Keratinocyte (primary cell): ENCODE data around the gene GREM2. TPM values are rescaled to one million over a fixed set of nuclear protein-coding genes. Genes with fewer than 3 reads are reported as not detected.

Experiments
- DNase-seq: peaks from one replicate; pipeline ENCODE4 v3.0.0-alpha.2; 2011; ENCODE audit warnings: low read depth, missing footprints, low spot score
- FAIRE-seq: peaks from 2 replicates; lab custom pipeline; 2011; peaks lifted over from hg19 to GRCh38; lab: Jason Lieb, UNC
- H2AFZ ChIP-seq: 2 replicates; pipeline ENCODE4 v1.6.0; 2012; ENCODE audit warnings: low read length, control low read depth, inconsistent platforms; ENCODE audit not compliant: control insufficient read depth
- H3K27ac ChIP-seq: 2 replicates; pipeline ENCODE4 v1.5.1; 2011; ENCODE audit warnings: low read length; ENCODE audit not compliant: control insufficient read depth, insufficient read depth
- H3K27me3 ChIP-seq: 3 replicates; pipeline ENCODE4 v1.6.0; 2011; ENCODE audit warnings: low read length; ENCODE audit not compliant: control insufficient read depth, insufficient read depth; ENCODE audit errors: extremely low read depth
- H3K36me3 ChIP-seq, 2 experiments: 2 replicates in 1 of 2; 3 replicates in 1 of 2; pipeline ENCODE4 v1.5.1; 2011; ENCODE audit warnings: low read length in 2 of 2, mild to moderate bottlenecking in 1 of 2; ENCODE audit not compliant: control insufficient read depth in 2 of 2, insufficient read depth in 2 of 2; ENCODE audit errors: extremely low read depth in 1 of 2
- H3K4me1 ChIP-seq: 3 replicates; pipeline ENCODE4 v1.5.1; 2011; ENCODE audit warnings: low read length; ENCODE audit not compliant: control insufficient read depth, insufficient read depth; ENCODE audit errors: extremely low read depth
- H3K4me2 ChIP-seq: 3 replicates; pipeline ENCODE4 v1.6.0; 2011; ENCODE audit warnings: low read depth, low read length; ENCODE audit not compliant: control insufficient read depth, insufficient read depth; ENCODE audit errors: extremely low read depth
- H3K4me3 ChIP-seq, 3 experiments: fragments of 200-600 bp in 1 of 3; sonication (generic) in 1 of 3; 2 replicates in 2 of 3; 3 replicates in 1 of 3; pipeline ENCODE4 v1.5.1; 2011 to 2016; ENCODE audit warnings: low read length in 3 of 3, mild to moderate bottlenecking in 3 of 3, control low read depth in 2 of 3, inconsistent platforms in 1 of 3, low read depth in 1 of 3, mixed read lengths in 1 of 3, mixed run types in 1 of 3, moderate library complexity in 1 of 3; ENCODE audit not compliant: control insufficient read depth in 2 of 3, insufficient read depth in 2 of 3; ENCODE audit errors: extremely low read depth in 1 of 3
- H3K79me2 ChIP-seq: 2 replicates; pipeline ENCODE4 v1.6.0; 2012; ENCODE audit warnings: low read length; ENCODE audit not compliant: control insufficient read depth, insufficient read depth
- H3K9ac ChIP-seq: 3 replicates; pipeline ENCODE4 v1.6.0; 2011; ENCODE audit warnings: low read length; ENCODE audit not compliant: control insufficient read depth, insufficient read depth; ENCODE audit errors: extremely low read depth
- H3K9me1 ChIP-seq: 3 replicates; pipeline ENCODE4 v1.6.0; 2011; ENCODE audit warnings: low read length; ENCODE audit not compliant: control insufficient read depth, insufficient read depth; ENCODE audit errors: extremely low read depth
- H3K9me3 ChIP-seq: 2 replicates; pipeline ENCODE4 v1.5.1; 2012; ENCODE audit warnings: low read depth, low read length; ENCODE audit not compliant: control insufficient read depth
- H4K20me1 ChIP-seq: 3 replicates; pipeline ENCODE4 v1.6.0; 2011; ENCODE audit warnings: low read length; ENCODE audit not compliant: control insufficient read depth, insufficient read depth; ENCODE audit errors: extremely low read depth
- CTCF ChIP-seq, 3 experiments: IDR thresholded peaks in 1 of 3; conservative IDR thresholded peaks in 1 of 3; optimal IDR thresholded peaks in 1 of 3; 2 replicates in 2 of 3; 3 replicates in 1 of 3; pipeline versions ENCODE3 to v1.5.1; 2011; ENCODE audit warnings: low read length in 3 of 3, mild to moderate bottlenecking in 3 of 3, moderate library complexity in 2 of 3, control low read depth in 1 of 3, inconsistent platforms in 1 of 3; ENCODE audit not compliant: insufficient read depth in 2 of 3; ENCODE audit errors: extremely low read depth in 1 of 3
- EZH2 ChIP-seq: IDR thresholded peaks from one replicate; pipeline ENCODE4 v1.6.1; 2012; ENCODE audit warnings: inconsistent platforms, mild to moderate bottlenecking, low read length, moderate library complexity
- dilution Hi-C: fragments of 300-500 bp; cut with MboI; formaldehyde crosslinking; loops from one replicate; pipeline ENCODE4 v1.7.0; 2020; ENCODE audit warnings: low sequenced_read_pairs; ENCODE audit not compliant: extremely low pct_ligation_motif_present
- polyA plus RNA-seq, 5 experiments: library from polyadenylated mRNA; depleted of rRNA in 3 of 5; stranded (reverse) in 3 of 5; stranded (forward) in 1 of 5; unstranded in 1 of 5; fragments of >200 nt; gene quantifications; 1 replicate in 1 of 5; 2 replicates in 3 of 5; 3 replicates in 1 of 5; pipeline versions ENCODE4 v1.2.1 to v1.2.3, GENCODE V29; 2011 to 2012; ENCODE audit warnings: missing spikeins in 2 of 5, low read depth in 1 of 5, low replicate concordance in 1 of 5

GREM2 gene
- polyA plus RNA-seq, 1 donor (not counting 4 experiments of a cell fraction or from before 2014, with no cell fraction given): not detected

GRCh38 chr1:240539769-240540414 lies 72.1 kb downstream of the GREM2 start:
- Histone ChIP-seq H3K27me3 (no peaks in the 10 kb centered on the region), H3K9me3 (no peaks in the 10 kb centered on the region)

GRCh38 chr1:240538776-240539430 lies 73.1 kb downstream of the GREM2 start:
- no peaks in the 10 kb centered on the region for H3K4me1 ChIP-seq
- no peak overlapping the region for H3K9ac ChIP-seq
- no peaks in the 10 kb centered on the region for H3K9me3 ChIP-seq
- H3K9me1 ChIP-seq: no peaks in the 10 kb centered on the region
- no peaks in the 10 kb centered on the region for H3K27me3 ChIP-seq
- no peak overlapping the region for H3K4me3 ChIP-seq
- TF ChIP-seq EZH2: no peak
- TF ChIP-seq CTCF (optimal IDR thresholded peaks at IDR 0.05 in 1 of 3, IDR thresholded peaks at IDR 0.05 in 1 of 3, conservative IDR thresholded peaks at IDR 0.05 in 1 of 3; ENCODE audit: extremely low read depth in 1 of 3, insufficient read depth in 2 of 3, low read length in 3 of 3): no peak
- dilution Hi-C loops: no loop called here
- H3K36me3 ChIP-seq: no peaks in the 10 kb centered on the region
- H2AFZ ChIP-seq: no peak overlapping the region
- no peak overlapping the region for H3K27ac ChIP-seq
- FAIRE-seq (no peak), DNase-seq (no peak)
- no peaks in the 10 kb centered on the region for H3K79me2 ChIP-seq
- no peaks in the 10 kb centered on the region for H4K20me1 ChIP-seq
- no peak overlapping the region for H3K4me2 ChIP-seq

More at GRCh38 chr1:240539769-240540414, 72.1 kb downstream of the GREM2 start:
- Histone ChIP-seq H3K9ac (no peak overlapping the region), H3K36me3 (no peaks in the 10 kb centered on the region), H2AFZ (no peak overlapping the region), H3K27ac (no peak overlapping the region), H3K4me3 (no peak overlapping the region), H3K4me1 (no peaks in the 10 kb centered on the region), H4K20me1 (no peaks in the 10 kb centered on the region), H3K9me1 (no peaks in the 10 kb centered on the region), H3K4me2 (no peak overlapping the region), H3K79me2 (no peaks in the 10 kb centered on the region)
- FAIRE-seq: no peak
- no peak for TF ChIP-seq EZH2
- DNase-seq: no peak
- dilution Hi-C loops: no loop called here
